Endothelial cell of umbilical vein (primary cell): ENCODE results near the gene ATXN7L1. TPM values are rescaled to one million over a fixed set of nuclear protein-coding genes. Genes with fewer than 3 reads are reported as not detected.

ENCODE experiments used
- BruUV-seq: library from RNA; stranded (reverse); fragments of 400-500 nt; replicated peaks from 2 replicates; lab custom pipeline; 2021; lab: Mats Ljungman, UMichigan
- CTCF ChIA-PET: fragments of 300-600, 350-600 bp; sonication (Branson Sonifier 250); formaldehyde crosslinking; loops from one replicate; lab custom pipeline; 2021; ENCODE audit warnings: antibody characterized with exemption, inconsistent platforms; lab: Charles Lee
- POLR2A ChIA-PET: fragments of 300-600, 350-600 bp; sonication (Branson Sonifier 250); formaldehyde crosslinking; loops from one replicate; lab custom pipeline; 2021; ENCODE audit warnings: antibody characterized with exemption, inconsistent platforms; lab: Charles Lee
- DNase-seq: peaks from one replicate; pipeline ENCODE4 v3.0.0-alpha.2; 2011; ENCODE audit warnings: low read depth, low spot score
- FAIRE-seq: peaks from 2 replicates; lab custom pipeline; 2011; peaks lifted over from hg19 to GRCh38; lab: Jason Lieb, UNC
- H2AFZ ChIP-seq: 2 replicates; pipeline ENCODE4 v1.6.0; 2012; ENCODE audit warnings: low read depth, low read length, control low read depth, inconsistent platforms
- H3K27ac ChIP-seq: 2 replicates; pipeline ENCODE4 v1.5.1; 2011; ENCODE audit warnings: low read depth, mild to moderate bottlenecking, control low read depth, low read length, moderate library complexity; ENCODE audit not compliant: insufficient read depth
- H3K27me3 ChIP-seq, 2 experiments: 2 replicates each; pipeline versions ENCODE4 v1.6.0 to v1.6.1; 2011; ENCODE audit warnings: low read length in 2 of 2, mixed read lengths in 1 of 2; ENCODE audit not compliant: control insufficient read depth in 2 of 2, insufficient read depth in 2 of 2
- H3K36me3 ChIP-seq, 2 experiments: 2 replicates in 1 of 2; 3 replicates in 1 of 2; pipeline ENCODE4 v1.5.1; 2011; ENCODE audit warnings: low read length in 2 of 2, mild to moderate bottlenecking in 1 of 2, moderate library complexity in 1 of 2; ENCODE audit not compliant: control insufficient read depth in 2 of 2, insufficient read depth in 2 of 2; ENCODE audit errors: extremely low read depth in 1 of 2
- H3K4me1 ChIP-seq: 3 replicates; pipeline ENCODE4 v1.5.1; 2011; ENCODE audit warnings: mild to moderate bottlenecking, low read length; ENCODE audit not compliant: control insufficient read depth, insufficient read depth; ENCODE audit errors: extremely low read depth
- H3K4me2 ChIP-seq: 2 replicates; pipeline ENCODE4 v1.6.1; 2011; ENCODE audit warnings: low read length, control low read depth, mixed read lengths; ENCODE audit not compliant: insufficient read depth
- H3K4me3 ChIP-seq, 3 experiments: fragments of 200-600 bp in 1 of 3; sonication (generic), shearing (Covaris generic) in 1 of 3; replicated peaks in 1 of 3; 2 replicates each; pipeline ENCODE4 v1.5.1; 2011 to 2016; ENCODE audit warnings: control low read depth in 3 of 3, low read length in 3 of 3, mild to moderate bottlenecking in 2 of 3, inconsistent platforms in 1 of 3, low read depth in 1 of 3, moderate library complexity in 1 of 3; ENCODE audit not compliant: insufficient read depth in 1 of 3
- H3K79me2 ChIP-seq: 2 replicates; pipeline ENCODE4 v1.6.0; 2012; ENCODE audit warnings: low read length, inconsistent platforms; ENCODE audit not compliant: control insufficient read depth, insufficient read depth
- H3K9ac ChIP-seq: replicated peaks from 2 replicates; pipeline ENCODE3; 2011; ENCODE audit warnings: low read length, control low read depth; ENCODE audit not compliant: insufficient read depth; ENCODE audit errors: extremely low read depth
- H3K9me1 ChIP-seq: replicated peaks from 3 replicates; pipeline ENCODE4 v1.6.0; 2011; ENCODE audit warnings: mild to moderate bottlenecking, low read length; ENCODE audit not compliant: control insufficient read depth, insufficient read depth; ENCODE audit errors: extremely low read depth
- H3K9me3 ChIP-seq: replicated peaks from 2 replicates; pipeline ENCODE4 v1.5.1; 2012; ENCODE audit warnings: low read length, inconsistent platforms; ENCODE audit not compliant: control insufficient read depth, insufficient read depth
- H4K20me1 ChIP-seq: replicated peaks from 2 replicates; pipeline ENCODE3; 2011; ENCODE audit warnings: mild to moderate bottlenecking, low read length; ENCODE audit not compliant: control insufficient read depth, insufficient read depth; ENCODE audit errors: extremely low read depth
- CTCF ChIP-seq, 2 donors: IDR thresholded peaks; 1 replicate in 1 of 2; 2 replicates in 1 of 2; pipeline ENCODE4 v1.5.1; 2011; ENCODE audit warnings: low read length in 2 of 2, mild to moderate bottlenecking in 2 of 2, moderate library complexity in 2 of 2, control low read depth in 1 of 2, inconsistent platforms in 1 of 2, low read depth in 1 of 2; ENCODE audit not compliant: insufficient read depth in 1 of 2; ENCODE audit errors: extremely low read depth in 1 of 2
- EZH2 ChIP-seq: IDR thresholded peaks from 2 replicates; pipeline ENCODE4 v1.6.1; 2012; ENCODE audit warnings: borderline replicate concordance, low read depth, mild to moderate bottlenecking, moderate library complexity, low read length, inconsistent platforms; ENCODE audit not compliant: severe bottlenecking
- FOS ChIP-seq: IDR thresholded peaks from 2 replicates; pipeline ENCODE4 v1.6.1; 2011; ENCODE audit warnings: mild to moderate bottlenecking, low read length, moderate library complexity, borderline replicate concordance; ENCODE audit not compliant: insufficient read depth
- GATA2 ChIP-seq: IDR thresholded peaks from 2 replicates; pipeline ENCODE4 v1.7.0; 2011; ENCODE audit warnings: low read depth, mild to moderate bottlenecking, moderate library complexity, mixed read lengths, low read length; ENCODE audit not compliant: insufficient read length, insufficient read depth
- MYC ChIP-seq: IDR thresholded peaks from one replicate; pipeline ENCODE4 v1.6.1; 2011; ENCODE audit warnings: mild to moderate bottlenecking, low read depth, low read length
- POLR2A ChIP-seq: IDR thresholded peaks from 2 replicates; pipeline ENCODE4 v1.6.1; 2012; ENCODE audit warnings: low read depth, mild to moderate bottlenecking, control low read depth, low read length
- POLR2AphosphoS5 ChIP-seq: IDR thresholded peaks from 2 replicates; pipeline ENCODE4 v1.6.1; 2012; ENCODE audit warnings: low read depth, mild to moderate bottlenecking, control low read depth, low read length, moderate library complexity; ENCODE audit not compliant: insufficient read depth
- dilution Hi-C: fragments of 300-500 bp; cut with MboI; formaldehyde crosslinking; loops from one replicate; pipeline ENCODE4 v1.15.0; 2019; ENCODE audit warnings: low sequenced_read_pairs; ENCODE audit not compliant: extremely low pct_ligation_motif_present
- intact Hi-C: fragments of 100-400 bp; cut with micrococcal nuclease; formaldehyde crosslinking; loops from one replicate; pipeline ENCODE4 v1.10.0; 2022
- polyA plus RNA-seq, 4 experiments: library from polyadenylated mRNA; depleted of rRNA in 3 of 4; stranded (reverse) in 3 of 4; unstranded in 1 of 4; fragments of >200 nt; gene quantifications; 2 replicates each; pipeline versions ENCODE4 v1.2.1 to v1.2.3, GENCODE V29; 2011 to 2012; ENCODE audit warnings: missing spikeins in 1 of 4
- total RNA-seq: library from RNA; stranded (reverse); gene quantifications from 2 replicates; pipeline ENCODE4 v1.2.3, GENCODE V29; 2021
- TF ChIP-seq, protein P1 (sequence below): IDR thresholded peaks from 2 replicates; pipeline ENCODE4 v1.6.1; 2011; ENCODE audit not compliant: insufficient read depth, insufficient read length

Gene ATXN7L1
- total and polyA plus RNA-seq, 2 donors (not counting 3 experiments of a cell fraction or from before 2014, with no cell fraction given), result 4.6 to 15.6 TPM

DNA sequence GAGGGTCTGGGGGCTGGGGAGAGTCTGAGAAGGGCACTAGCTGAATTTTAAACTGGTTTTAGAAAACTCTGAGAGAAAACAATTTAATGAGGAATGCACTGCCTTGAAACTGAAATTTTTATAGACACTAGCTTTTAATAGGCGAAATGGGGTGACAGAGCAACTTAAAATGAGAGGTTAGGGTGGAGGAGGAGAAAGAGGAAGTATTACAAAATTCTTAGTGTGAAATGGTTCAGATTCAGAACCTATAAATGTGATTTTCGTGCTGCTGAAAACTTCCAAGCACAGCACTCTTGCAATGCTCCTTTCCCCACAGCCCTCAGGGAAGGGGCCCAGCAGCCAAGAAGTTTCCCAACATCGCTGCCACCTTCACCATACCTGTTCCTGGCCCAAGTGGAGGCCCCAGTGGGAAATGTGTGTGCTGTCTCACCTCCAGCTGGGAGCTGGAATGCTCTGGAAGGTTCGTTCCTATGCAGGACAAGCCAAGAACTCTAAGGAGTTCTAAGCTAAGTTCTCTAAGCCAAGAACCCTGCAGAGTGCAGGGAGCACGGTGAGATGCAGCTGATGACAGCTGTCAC, 60.0 kb downstream of the ATXN7L1 start:
- Histone ChIP-seq H3K4me2 (no peak overlapping the region), H3K27ac (no peak overlapping the region), H3K9ac (no peak overlapping the region), H3K4me1 (peaks cover 3% of the 10 kb centered on the region), H3K27me3 (no peaks in the 10 kb centered on the region), H2AFZ (no peak overlapping the region), H3K9me3 (no peaks in the 10 kb centered on the region), H3K9me1 (no peaks in the 10 kb centered on the region), H3K4me3 (no peak overlapping the region), H3K79me2 (no peaks in the 10 kb centered on the region), H4K20me1 (no peaks in the 10 kb centered on the region), H3K36me3 (no peaks in the 10 kb centered on the region)
- DNase-seq (no peak), FAIRE-seq (no peak)
- dilution Hi-C loops, result no loop called here
- intact Hi-C loops, result no loop called here
- ChIA-PET POLR2A (no interaction called here), CTCF (interaction anchor here (0.9 to 1.4 kb wide), 3 partner anchors 9 to 12 kb away, joined by 3 to 5 read pairs (median 4); no protein-coding TSS in a partner anchor)
- TF ChIP-seq MYC (no peak), CTCF (IDR thresholded peaks at IDR 0.05; ENCODE audit: extremely low read depth in 1 of 2, insufficient read depth in 1 of 2, low read depth in 1 of 2, low read length in 2 of 2) (no peak), POLR2AphosphoS5 (no peak), GATA2 (no peak), POLR2A (no peak), FOS (no peak), EZH2 (no peak)
- TF ChIP-seq, protein P1, sequence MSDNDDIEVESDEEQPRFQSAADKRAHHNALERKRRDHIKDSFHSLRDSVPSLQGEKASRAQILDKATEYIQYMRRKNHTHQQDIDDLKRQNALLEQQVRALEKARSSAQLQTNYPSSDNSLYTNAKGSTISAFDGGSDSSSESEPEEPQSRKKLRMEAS, result no peak
- no TSS peak for BruUV-seq
